Activated naive CD4-positive, alpha-beta T cell treated with anti-CD3 and anti-CD28 coated beads, Interleukin-2, amount 50 U/mL, for 16 hours (primary cell): ENCODE measurements around the gene OR6F1.
"Not testable (repeated sequence)": the region's sequence is repeated elsewhere in the genome, so short reads cannot be mapped to it uniquely, and the experiment has no call there.

Experiments
- DNase-seq: peaks from one replicate; pipeline ENCODE4 v3.0.0-alpha.2; 2020

OR6F1 gene

DNA sequence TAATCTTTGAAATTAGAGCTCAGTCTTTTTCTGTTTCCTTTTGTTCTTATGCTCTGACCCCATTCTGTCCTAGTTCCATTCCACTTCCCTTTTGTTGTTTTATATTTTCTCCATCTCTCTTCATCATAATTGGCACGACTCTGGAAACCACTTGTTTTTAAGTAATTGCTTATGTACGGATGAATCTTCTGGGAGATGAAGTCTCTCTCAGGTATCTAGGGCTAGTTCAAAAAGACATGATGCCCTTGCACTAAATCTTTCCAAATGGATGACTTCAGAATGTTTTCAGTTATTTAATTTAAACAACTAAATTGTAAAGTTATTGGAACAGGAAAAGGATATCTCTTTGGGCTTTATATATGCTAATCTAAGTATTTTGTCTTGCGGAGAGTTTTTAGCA, at the start of gene OR6F1:
Gene OR6F1 (minus strand): TSS at position 101 of the 400 bp plus-strand sequence. CDS start 3,891 bp downstream, outside the sequence.
- no peak for DNase-seq

DNA sequence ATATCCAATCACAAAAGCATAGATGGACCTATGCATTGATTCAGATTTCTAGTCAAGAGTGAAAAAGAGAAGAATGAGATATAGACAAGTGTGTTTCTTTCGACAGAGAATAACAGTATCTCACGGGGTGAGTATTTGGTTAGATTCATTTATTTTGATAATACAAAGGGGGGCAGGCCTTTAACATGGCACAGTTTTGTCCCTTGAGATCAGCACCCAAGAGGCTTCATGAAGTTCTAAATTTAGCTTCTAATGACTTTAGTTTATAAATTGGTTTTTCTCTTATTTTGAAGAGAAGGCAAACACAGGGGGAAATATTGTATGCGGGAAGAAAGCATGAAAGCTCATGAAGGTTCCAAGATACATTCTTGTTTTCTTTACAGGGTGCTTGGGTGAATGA, 44.0 kb upstream of the OR6F1 start, which contains the start of gene OR1C1:
Gene OR1C1 (minus strand): TSS at position 101 of the 400 bp plus-strand sequence. CDS start 2,150 bp downstream, outside the sequence.
- DNase-seq = no peak

DNA sequence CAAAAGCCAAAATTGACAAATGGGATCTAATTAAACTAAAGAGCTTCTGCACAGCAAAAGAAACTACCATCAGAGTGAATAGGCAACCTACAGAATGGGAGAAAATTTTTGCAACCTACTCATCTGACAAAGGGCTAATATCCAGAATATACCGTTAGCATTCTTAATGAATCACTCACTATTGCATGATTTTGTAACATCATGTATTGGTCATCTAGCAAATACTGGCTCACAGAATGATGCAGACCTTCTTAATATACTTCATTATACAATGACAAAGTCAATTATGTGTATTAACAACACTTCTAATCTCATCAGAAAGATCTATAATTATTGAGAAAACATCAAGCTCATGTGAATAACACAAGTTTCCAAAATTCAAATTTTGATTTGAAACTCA, 37.9 kb upstream of the OR6F1 start:
- not testable (repeated sequence) for DNase-seq

DNA sequence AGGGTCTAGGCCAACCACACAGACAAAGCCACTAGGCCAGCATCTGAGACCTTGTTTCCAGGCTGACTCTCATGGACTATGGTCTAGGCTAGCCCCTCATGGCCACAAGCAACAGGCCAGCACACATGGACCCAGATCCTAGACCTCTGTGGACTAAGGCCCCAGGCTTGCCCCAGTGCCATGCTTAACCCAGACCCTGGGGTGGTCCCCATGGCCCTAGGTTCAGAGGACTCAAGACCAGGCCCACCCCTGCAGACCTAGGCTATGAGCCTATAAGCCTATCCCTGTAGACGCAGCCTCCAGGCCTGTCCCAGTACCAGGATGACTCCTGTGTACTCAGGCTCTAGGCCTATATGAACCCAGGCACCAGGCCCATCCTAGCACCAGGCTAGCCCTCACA, 33.4 kb upstream of the OR6F1 start:
- no peak for DNase-seq

GRCh38 chr1:247748041-247748440, 31.6 kb upstream of the OR6F1 start, which contains the start of gene OR14A2:
Gene OR14A2, minus strand, starts transcription at chr1:247748141.
- DNase-seq = no peak

GRCh38 chr1:247747616-247748015, 31.2 kb upstream of the OR6F1 start:
- no peak for DNase-seq

DNA sequence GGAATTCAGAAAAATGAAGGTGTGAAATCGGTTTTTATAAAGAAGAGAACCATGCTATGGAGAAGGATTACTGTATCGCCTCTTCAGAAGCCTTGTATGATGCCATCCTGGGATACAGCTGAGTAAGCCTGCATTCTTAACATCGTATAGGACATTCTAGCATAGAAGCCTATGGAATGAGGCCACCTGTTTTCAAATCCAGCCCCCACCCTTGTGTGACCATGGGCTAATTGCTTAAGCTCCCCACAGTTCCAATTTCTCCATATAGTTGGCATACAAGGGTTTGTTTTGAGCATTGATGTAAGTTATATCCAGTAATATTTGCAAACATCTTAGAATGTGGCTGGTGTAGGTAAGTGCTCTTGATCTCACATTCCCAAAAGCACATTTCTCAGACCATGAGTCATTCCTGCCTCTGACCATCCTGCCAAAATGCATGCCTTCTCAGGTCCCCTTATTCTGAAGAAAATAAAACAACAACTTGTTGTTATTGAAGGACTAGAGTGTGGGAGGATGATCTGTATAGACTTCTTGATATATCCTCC, 30.0 kb upstream of the OR6F1 start:
- no peak for DNase-seq

DNA sequence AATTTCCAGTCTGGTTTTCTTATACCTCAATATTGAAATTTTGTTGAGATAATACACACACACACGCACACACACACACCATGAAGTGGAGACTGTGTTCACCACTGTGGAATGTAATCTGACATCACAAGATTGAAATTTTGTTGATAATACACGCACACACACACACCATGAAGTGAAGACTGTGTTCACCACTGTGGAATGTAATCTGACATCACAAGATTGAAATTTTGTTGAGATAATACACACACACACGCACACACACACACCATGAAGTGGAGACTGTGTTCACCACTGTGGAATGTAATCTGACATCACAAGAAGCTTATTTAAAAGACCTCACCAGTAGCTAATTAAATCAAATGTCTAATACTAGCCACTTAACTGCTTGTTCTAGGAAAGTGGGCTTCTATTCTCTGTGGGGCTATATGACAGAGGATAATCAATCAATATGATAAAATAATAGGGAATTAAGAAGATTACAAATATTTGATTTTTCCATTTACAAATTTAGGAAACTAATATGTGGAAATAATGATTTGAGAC, 25.8 kb upstream of the OR6F1 start:
- not testable (repeated sequence) for DNase-seq

GRCh38 chr1:247741756-247742155, 25.3 kb upstream of the OR6F1 start:
- no peak for DNase-seq

DNA sequence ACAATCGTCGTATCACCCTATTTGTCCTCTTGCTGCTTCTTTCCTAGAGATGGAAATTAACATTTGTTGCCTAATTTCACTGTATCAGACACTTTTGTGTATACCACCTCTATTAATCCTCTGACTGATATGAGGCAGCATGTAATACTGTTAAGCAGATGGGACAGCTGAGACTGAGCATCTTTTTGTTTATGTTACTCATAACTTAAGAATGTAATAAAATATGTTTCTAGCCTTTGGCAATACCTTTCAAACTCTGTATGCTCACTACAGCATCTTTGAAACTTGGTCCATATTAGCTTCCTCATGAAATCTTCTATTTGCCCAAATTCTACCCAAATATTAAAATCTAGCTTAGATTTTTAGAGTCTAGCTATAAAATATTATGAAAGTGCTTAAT, 24.3 kb upstream of the OR6F1 start:
- no peak for DNase-seq

- no peak for DNase-seq
Observed at GRCh38 chr1:247738315-247738714, 21.9 kb upstream of the OR6F1 start, which contains the start of gene OR14K1. Gene OR14K1, plus strand, starts transcription at chr1:247738615. Its CDS starts 0 bp downstream, at chr1:247738615.

DNA sequence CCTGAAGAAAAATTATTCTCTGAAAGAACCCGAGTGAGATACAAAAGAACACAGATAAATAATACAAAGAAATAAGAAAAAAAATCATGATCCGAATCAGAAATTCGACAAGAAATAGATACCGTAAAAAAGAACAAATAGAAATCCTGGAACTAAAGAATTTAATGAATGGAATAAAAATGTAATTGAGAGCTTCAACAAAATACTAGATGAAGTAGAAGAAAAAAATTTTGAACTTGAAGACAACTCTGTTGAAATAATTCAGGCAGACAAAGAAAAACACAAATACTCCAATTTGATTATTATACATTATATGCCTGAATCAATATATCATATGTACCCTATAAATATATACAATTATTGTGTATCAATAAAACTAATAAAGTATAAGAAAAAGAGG, 4.8 kb upstream of the OR6F1 start:
- DNase-seq = no peak

- DNase-seq = no peak
Observed at GRCh38 chr1:247713753-247714152, 2.7 kb downstream of the OR6F1 start.

GRCh38 chr1:247710681-247711080, 5.8 kb downstream of the OR6F1 start:
- DNase-seq = not testable (repeated sequence)

- DNase-seq = no peak
Observed at GRCh38 chr1:247701338-247701737, 15.1 kb downstream of the OR6F1 start.

DNA sequence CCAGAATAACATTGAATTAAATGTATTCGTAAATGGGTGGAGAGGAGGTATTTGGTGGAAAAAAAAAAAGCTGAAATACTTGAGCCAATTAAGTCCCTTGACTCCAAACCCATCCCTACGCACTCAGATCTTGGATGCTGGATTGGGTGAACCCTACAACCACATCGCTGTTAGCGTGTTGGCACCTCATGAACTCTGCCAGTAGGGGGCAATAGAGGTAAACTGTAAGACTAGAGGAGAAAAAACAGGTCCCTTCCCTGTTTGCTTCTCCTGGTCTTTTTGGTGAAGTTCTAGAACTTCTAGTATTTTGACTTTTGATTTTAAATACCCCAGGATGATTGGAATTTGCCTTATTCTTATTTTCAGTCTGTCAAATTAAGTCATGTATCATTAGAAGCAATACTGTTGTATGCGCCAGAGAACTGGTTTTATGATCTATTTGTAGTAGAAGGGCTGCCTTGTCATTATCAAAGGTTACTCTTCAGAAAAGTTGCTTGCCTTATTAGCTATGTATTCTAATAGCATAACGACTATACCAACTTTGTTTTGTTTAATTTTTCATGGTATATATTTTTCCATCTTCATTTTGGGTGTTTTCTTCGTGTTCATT, 35.1 kb downstream of the OR6F1 start:
- DNase-seq = peak; percentile 23

DNA sequence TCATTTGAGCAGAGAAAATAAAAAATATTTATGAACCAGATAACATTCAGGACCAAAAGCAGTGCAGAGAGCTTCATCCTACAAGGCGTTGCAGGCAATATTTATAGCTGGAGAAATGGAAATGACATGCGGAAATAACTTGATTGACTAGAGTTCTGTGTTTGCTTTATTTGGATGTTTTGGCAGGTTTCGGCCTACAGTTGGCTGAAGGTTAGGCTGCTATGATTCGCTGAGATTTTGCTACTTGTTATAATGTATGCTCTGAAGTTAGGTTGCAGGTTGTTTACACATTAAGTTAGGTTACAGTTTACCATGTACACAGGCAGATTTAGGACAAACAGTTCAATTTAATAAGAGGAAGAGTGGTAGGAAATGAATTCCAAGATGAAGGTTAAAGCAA, 36.3 kb downstream of the OR6F1 start:
- no peak for DNase-seq

DNA sequence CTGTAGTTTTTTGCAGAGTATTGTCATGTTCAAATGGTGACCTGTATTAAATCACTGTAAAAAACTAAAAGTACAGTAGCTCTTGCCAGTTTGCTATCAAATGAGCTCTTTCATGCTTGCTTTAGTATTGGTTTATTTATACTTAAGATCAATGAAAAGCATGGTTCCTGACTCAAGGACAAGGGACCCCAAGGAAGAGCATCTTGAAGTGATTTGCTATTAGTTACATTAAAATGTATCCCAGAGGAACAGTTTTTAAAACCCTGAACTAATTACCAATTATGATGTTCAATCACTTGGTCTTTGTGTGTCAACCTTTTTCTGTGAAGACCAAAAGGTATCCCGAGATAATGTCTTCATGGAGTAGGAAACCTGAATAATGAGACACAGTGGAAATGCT, 36.8 kb downstream of the OR6F1 start, which contains the start of gene OR13G1:
Gene OR13G1 (minus strand): TSS at position 101 of the 400 bp plus-strand sequence. CDS start 6,698 bp downstream, outside the sequence.
- no peak for DNase-seq

DNA sequence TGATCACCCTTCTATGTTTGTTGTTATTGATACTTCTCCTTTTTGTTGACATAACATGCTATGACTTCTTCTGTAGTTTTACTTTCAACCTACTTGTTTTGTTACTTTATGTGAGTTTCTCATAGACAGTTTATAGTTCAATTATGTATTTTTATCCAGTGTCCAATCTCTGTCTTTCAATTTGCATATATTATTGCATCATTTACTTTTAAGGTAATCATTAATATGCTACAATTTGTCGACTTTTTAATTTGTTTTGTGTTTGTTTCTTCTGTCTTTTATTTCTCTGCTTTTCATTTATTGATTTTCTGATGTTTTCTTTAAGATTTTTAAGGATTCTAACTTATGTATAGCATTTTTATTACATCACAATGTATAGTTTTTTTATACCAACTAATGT, 47.2 kb downstream of the OR6F1 start:
- DNase-seq = no peak
